ENCODE results near the gene SLC50A1.
A peak's percentile ranks its signal among the peaks of the same experiment; 100 is the strongest.

Gene SLC50A1, protein sequence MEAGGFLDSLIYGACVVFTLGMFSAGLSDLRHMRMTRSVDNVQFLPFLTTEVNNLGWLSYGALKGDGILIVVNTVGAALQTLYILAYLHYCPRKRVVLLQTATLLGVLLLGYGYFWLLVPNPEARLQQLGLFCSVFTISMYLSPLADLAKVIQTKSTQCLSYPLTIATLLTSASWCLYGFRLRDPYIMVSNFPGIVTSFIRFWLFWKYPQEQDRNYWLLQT

DNA sequence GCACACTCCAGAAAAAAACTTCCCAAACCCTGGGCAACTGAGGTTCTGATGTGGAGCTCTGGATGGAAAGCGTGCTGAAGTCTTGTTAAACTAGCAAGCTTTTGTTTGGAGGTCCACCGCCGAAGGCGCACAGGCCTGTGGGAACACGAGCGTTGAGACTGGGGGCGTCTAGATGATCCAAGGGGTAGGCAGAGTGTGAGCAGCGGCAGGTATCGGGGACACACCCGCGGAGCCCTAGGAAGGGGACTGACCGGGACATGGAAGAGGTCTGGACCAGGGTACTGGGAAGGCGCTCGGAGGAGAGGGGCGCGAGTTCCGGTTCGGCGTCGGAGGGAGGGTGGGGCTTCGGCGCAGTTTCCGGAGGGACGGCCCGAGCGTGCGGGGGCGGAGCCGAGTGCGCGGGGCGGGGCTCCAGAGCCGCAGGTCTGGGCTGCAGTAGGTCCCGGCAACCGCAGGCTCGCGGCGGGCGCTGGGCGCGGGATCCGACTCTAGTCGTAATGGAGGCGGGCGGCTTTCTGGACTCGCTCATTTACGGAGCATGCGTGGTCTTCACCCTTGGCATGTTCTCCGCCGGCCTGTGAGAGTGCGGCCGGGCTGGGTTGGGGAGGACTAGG lies at the start of gene SLC50A1:
Gene SLC50A1, plus strand, starts transcription at position 438 of the 614 bp plus-strand sequence. Its CDS starts 60 bp downstream, at position 498.
- DNase-seq = peak; percentile 91

DNA sequence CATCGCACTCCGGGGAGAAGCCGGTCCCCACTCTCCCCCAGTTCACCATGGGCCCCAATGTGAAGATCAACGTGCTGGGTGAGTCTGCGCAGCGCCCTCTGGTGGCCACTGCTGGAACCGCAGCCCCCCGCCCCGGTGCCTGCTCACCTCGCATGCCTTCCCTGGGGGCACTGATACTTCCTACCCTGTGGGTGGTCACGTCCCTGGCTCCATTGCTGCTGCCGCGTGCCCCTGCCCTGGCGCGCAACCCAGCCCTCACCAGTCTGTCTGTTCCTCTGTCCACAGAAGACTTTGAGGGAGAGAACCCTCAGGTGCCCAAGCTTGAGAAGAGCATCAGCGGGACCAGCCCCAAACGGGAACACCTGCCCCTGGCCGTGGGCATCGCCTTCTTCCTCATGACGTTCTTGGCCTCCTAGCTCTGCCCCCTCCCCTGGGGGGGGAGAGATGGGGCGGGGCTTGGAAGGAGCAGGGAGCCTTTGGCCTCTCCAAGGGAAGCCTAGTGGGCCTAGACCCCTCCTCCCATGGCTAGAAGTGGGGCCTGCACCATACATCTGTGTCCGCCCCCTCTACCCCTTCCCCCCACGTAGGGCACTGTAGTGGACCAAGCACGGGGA lies 49.4 kb upstream of the SLC50A1 start:
- DNase-seq = no peak

DNA sequence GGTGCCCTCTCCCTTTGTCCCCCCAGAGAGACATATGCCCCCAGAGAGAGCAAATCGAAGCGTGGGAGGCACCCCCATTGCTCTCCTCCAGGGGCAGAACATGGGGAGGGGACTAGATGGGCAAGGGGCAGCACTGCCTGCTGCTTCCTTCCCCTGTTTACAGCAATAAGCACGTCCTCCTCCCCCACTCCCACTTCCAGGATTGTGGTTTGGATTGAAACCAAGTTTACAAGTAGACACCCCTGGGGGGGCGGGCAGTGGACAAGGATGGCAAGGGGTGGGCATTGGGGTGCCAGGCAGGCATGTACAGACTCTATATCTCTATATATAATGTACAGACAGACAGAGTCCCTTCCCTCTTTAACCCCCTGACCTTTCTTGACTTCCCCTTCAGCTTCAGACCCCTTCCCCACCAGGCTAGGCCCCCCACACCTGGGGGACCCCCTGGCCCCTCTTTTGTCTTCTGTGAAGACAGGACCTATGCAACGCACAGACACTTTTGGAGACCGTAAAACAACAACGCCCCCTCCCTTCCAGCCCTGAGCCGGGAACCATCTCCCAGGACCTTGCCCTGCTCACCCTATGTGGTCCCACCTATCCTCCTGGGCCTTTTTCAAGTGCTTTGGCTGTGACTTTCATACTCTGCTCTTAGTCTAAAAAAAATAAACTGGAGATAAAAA lies 48.7 kb upstream of the SLC50A1 start:
- DNase-seq = no peak

DNA sequence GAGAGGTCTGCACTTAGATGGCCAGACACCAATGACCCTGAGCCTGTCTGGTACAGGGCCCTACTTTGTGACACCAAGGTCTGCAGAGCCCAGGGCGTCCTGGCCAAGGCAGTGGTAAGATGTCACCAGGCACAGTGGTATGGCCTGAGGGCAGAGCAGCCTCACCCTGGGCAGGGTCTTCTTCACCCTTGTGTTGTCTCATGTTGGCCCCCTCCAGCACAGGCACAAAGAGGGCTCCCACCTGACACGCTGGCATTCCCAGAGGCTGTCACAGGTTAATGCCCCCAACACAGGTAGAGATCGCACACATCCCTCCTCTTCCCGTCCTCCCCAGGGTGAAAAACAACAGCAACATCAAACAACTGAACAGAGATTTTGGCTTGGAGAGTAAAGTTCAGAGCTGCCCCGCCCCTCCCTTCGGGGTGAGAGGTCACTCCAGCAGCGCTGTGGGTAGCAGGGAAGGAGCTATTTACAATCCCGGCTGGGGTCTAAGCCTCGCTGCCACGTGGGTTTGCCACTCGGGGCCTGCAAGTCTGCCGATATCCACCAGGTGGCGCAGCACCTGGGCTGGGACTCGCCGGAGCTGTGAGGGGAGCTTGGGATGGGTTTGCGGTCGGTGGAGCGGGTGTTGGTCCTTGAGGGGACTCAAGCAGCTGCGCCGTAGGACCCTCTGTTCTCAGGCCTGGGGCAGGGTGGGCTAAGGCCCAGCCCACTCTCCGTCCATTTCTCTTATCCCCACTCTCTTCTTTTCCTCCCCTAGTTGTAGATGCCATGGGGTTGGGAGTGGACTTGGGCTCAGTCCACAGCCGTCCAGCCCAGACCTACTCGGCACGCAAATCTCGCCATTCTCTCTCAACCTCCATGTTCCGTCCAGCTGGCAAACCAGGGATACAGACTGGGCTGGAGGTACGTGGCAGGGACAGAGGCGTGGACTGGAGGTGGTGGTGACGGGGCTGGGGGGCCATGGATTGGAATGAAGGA lies 44.3 kb upstream of the SLC50A1 start:
- peak; percentile 74 for DNase-seq

DNA sequence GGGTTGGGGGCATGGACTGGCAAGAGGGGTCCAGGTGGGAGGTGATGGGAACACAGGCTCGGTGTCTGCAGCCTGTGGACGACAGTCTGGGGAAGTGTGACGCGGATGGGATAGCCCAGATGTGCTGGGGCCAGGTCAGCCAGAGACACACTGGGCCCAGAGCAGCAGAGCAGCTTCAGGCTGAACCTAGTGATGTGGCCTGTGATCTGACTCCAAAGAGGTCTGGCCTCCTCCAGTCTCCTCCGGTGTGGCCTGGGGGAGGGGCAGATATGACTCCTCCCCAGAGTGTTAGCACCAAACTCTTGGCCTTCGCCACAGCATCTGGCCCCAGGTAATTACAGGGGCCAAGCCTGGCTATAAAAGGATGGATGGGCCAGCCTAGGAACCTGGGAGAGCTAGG lies 43.5 kb upstream of the SLC50A1 start:
- DNase-seq = no peak

DNA sequence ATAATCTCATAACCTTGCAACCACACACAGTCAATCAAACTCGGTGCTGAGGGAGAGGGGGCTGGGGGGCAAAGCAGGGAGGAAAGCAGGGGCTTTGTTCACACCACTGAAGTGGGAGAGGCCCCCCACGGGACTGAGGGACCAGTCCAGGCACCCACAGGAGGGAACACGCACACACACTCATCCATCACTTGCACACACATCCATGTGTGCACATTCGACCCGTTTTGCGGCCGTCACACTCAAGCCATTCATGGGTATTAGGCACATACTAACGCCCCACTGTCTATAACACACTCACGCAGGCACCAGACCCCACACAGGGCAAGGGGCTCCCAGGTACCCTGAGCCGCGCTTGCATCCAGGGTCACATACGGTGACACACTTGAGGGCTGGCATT lies 43.0 kb upstream of the SLC50A1 start:
- no peak for DNase-seq

DNA sequence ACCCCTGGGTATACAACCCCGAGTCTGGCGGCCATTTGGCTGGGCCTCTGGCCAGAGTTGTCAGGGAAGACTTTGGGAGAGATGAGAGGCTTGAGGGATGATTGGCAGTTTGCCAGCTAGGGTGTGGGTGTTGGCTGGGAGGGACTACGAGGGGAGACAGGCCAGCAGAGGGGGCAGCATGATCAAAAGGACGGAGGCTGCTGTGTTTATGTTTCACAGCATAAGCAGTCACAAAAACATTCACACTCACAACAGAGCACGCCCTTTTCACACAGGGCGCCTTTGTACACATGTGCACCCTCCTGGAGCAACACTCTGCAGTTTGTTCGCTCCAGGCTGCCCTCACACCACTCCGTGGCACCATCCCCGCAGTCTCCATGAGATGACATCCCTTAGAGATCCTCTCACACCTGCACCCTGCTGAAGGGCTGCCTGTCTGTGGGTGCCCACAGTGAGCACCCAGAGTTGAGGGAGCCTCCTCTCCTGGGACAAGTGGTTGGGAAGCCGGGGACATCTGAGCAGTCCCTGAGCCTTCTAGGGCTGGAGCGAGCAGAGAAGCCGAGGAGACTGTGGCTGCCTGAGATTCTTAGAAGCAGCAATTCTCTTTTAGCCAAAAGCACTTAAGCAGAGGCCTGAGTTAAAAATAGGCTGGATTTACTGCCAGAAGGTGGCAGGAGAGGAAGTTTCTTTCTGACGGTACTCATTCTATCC lies 41.6 kb upstream of the SLC50A1 start:
- peak; percentile 94 for DNase-seq

DNA sequence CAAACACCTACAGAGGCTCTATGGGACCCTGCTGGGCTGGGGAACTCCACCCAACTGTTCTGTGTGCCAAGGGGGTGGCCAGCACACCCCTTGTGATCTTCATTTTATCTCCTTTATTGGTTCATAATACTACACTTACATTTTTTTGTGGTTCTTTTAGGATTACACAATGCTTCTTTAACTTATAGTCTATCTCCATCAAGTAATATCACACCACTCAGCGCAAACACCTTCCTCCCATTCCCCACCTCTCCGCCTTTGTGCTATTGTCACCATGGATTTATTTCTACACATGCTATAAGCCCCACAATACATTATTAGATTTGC lies 41.1 kb upstream of the SLC50A1 start:
- no peak for DNase-seq

DNA sequence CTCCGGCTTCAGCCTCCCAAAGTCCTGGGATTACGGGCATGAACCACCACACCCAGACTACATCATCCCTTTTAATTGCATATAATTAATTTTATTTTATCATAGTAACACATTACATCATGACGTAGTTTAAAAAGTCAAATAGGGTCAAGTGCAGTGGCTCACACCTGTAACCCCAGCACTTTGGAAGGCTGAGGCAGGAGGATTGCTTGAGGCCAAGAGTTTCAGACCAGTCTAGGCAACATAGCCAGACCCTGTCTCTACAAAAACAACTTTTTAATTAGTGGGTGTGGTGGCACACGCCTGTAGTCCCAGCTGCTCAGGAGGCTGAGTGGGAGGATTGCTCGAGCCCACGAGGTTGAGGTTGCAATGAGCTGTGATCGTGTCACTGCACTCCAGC lies 36.3 kb upstream of the SLC50A1 start:
- no peak for DNase-seq

DNA sequence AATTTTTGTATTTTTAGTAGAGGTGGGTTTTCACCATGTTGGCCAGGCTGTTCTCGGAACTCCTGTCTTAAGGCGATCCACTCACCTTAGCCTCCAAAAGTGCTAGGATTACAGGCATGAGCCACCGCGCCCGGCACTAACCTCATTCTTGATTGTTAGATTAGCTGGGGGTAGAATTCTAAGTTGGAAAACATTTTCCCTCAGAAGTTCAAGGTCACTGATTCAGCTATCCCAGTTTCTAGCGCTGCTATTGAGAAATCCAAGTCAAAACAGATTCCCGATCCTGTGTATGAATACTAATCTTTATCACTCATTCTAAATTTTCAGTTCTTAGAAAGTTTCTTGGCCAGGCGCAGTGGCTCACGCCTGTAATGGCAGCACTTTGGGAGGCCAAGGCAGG lies 32.3 kb upstream of the SLC50A1 start:
- no peak for DNase-seq

DNA sequence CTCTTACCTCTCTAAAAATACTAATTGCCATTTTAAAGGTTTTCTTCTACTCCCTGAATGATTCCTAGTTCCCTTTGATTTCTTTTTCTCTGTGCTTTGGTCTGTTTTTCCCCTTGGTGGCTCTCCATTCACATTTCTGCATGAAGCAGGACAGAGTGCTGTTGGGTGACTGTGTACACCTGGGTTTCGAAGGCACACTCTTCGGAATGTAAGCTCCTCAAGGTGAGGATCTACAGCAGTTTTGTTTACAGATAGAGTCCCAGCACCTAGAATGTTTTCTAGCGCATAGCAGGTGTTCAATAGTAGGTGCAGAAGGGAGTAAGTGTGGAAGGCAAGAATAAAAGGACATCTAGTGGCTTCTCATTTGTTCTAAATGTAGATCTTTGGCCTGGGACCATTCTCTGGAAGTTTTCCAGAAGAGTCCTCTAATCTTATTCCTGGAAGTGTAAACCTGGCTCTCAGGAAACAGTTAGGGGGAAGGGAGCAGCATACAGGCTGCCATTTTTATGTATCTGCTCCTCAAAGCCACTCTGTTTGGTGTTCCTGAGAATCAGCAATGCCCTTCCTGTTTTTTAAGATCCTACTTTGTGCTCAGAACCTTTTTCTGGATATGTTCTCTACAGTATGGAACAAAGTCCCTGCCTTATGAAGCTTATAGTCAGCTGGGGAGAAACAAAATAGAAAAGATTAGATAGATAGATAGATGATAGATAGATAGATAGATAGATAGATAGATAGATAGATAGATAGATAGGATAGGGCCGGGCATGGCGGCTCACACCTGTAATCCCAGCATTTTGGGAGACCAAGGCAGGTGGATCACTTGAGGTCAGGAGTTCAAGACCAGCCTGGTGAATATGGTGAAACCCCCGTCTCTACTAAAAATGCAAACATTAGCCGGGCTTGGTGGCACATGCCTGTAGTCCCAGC lies 30.8 kb upstream of the SLC50A1 start:
- DNase-seq = no peak

DNA sequence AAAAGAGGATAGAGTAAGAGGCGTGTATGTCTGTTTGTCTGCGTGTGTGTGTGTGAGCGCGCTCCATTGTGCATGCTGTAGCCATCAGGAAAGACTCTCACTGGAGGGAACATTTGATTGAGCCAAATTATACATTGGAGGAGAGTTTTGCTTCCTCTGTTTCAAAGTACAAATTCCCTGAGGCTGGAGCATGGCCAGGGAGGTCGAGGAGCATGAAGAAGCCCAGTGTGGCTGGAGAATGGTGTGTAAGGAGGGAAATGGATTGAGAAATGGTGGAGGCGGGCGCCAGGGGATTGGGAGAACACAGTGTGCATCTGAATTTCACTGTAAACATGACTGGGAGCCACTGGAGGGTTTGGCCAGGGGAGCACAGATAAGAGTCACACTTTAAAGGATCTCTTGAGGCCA lies 30.0 kb upstream of the SLC50A1 start:
- no peak for DNase-seq

DNA sequence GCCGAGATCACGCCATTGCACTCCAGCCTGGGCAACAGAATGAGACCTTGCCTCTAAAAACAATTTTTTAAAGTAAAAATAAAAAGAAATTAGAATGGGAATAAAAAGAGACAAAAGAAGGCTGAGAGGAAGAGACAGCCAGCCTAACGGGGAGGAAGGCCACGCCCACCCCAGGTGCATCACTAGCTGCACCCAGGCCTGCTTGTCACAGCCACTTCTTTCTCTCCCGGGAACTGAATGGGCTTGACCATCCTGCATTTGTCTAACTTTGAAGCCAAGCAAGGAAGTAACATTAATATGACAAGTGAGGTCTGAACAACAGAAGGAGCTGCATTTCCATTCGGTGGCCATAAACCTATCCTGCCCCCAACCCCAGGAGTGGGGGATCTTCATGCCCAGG lies 28.8 kb upstream of the SLC50A1 start:
- no peak for DNase-seq

DNA sequence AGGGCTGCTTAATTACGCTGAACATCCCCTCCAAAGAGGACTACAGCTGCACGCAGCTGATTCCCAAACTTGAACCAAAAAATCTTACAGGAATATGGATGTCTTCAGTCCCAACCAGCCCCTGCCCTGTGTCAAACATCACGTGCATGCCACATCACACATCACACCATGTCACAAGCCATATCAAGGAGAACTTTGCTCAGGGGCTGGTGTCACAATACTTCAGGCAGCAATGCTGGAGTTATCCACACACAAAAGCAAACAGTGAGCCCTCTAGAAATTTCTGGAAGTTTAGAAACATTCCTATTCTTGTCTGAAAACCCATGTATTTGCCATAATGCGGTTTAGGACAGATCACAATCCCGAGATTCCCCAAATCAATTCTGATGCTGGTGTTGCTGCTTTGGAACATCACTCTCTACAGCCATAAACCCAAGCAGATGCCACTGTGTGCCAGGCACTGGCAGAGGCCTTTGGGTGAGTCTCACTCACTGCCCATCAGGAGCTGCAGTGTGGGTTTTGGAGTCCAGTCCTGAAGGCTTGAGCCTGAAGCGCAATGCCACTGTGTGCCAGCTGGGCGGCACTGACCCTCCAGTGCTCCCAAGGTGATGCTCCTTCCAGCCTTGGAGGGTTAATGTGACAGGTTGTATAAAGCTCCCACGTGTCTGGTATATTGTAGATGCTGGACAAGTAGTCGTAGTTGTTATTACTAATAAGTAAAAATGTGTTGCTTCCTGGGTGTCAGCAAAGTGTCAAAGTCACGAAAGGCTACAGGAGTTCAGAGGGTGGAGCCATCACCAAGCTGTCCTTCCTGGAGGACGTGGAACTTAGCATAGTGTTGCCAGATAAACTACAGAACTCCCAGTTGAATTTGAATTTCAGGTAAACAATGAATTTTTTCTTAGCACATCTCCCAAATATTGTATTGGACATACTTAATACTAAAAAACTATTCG lies 28.1 kb upstream of the SLC50A1 start:
- DNase-seq = no peak

DNA sequence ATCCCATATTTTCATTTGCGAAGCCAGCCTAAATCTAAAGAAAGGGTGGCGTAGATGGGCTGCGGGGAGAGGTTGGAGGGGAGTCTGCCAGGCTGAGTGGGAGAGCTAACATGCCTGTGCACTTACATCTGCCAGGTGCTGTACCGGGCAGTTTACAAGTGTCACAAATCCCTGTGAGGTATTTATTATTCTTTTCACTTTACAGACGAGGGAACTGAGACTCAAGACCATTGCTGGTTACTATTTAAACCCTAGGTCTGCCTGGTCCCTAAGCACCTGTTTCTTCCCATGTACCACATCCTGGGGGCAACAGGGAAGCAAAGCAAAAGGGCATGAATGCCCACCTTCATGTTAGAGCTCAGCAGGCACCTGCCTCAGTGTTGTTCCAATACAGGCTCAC lies 27.4 kb upstream of the SLC50A1 start:
- no peak for DNase-seq

DNA sequence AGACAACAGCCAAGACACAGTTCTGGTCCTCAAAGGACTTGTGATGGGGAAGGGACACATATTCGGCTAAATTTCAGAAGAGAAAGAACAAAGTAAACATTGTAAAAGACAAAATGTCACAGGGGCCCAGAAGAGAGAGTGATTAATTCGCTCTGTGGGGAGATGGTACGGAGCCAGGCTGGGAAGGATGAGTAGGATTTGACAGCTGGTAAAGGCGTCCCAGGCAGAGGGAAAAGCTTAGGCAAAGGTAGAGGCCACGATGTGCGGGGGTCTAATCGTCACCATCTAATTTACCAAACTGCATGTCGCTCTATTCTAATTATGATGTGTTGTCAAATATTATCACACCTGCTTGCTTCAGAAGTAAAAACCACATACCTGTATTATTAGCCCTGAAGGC lies 25.3 kb upstream of the SLC50A1 start:
- DNase-seq = no peak

DNA sequence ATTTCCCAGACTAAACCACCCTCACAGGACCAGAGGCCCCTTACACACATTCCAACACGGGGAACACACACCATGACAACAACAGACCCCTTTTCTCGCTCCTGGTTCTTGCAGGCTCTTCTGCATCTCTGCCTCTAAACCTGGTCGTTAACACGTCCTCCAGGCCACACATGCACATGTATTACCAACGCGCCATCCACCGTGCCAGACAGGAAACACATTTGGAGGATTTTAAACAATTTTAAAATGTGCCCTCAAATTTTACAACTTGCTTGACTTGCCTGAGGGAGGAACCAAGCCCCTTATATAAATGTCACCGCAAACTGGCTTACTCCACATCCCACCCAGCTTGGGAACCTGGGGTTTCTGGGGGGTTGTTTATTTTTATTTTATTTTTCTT lies 24.8 kb upstream of the SLC50A1 start:
- no peak for DNase-seq

DNA sequence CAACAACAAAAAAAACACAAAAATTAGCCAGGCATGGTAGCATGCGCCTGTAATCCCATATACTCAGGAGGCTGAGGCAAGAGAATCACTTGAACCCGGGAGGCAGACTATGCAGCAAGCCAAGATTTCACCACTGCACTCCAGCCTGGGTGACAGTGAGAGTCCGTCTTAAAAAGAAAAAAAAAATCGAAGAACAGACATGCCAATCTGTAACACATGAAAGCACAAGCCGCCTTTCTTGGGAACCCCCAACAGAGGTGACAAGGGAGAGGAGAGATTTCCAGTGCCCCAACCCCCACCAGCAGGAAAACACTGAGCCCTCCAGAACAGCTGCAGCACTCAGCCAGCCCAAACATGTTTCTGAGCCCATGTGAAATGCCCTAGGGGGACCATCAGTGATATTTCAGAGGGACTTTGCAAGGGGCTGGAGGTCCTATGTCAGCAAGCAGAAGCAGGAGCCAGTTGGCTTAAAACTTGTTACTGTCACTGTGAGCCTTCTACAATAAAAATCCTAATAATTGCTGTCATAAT lies 22.1 kb upstream of the SLC50A1 start:
- no peak for DNase-seq

DNA sequence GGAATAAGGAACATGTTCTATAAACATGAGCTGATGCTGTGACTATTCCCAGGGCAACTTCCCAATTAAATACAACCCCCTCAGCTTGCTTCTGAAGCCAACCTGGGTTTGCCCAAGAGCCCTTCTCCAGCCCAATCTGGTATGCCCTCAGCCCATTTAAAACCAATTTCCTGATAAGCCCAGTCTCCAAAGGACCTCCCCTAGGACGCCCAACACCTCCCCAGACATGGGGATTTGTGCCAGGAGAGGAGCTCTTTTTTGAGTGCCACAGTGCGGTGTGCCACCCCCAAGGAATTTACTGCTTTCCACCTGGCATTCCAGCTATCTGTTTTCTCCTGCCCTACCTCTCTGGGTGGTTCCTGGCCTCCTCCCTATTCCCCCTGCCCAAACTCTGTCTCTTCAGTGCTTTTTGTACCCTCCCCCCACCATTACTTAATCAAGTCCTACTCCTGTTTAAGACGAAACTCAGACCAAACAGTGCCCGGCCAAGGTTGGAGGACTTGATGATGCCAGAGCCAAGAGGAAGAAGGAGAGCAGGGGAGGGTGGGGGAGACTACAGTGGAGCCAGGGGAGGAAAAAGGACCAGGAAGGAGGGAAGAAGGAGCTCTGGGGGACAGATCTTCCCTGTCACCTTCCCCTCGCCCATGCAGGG lies 19.4 kb upstream of the SLC50A1 start:
- no peak for DNase-seq

Data from NCI-H1105 (cell line).